C4-2B (cell line): ENCODE results near the gene GFRA1.

Source experiments
- H3K27ac ChIP-seq: fragments of 450-650 bp; 2 replicates; pipeline ENCODE4 v1.5.1; 2017
- CTCF ChIP-seq: fragments of 450-650 bp; conservative IDR thresholded peaks from 2 replicates; pipeline ENCODE4 v1.5.1; 2017; ENCODE audit warnings: mild to moderate bottlenecking
- ZFX ChIP-seq: fragments of 450-650 bp; IDR thresholded peaks from 2 replicates; pipeline ENCODE4 v1.6.1; 2017

The GFRA1 gene

GRCh38 chr10:116255886-116256751 lies 16.9 kb downstream of the GFRA1 start:
- H3K27ac ChIP-seq, result no peak overlapping the region
- TF ChIP-seq ZFX (no peak), CTCF (no peak)

- no peak overlapping the region for H3K27ac ChIP-seq
- TF ChIP-seq ZFX, result no peak
- TF ChIP-seq CTCF, result no peak
Measured at GRCh38 chr10:116254422-116255155, 18.4 kb downstream of the GFRA1 start.

GRCh38 chr10:116253716-116254115 lies 19.3 kb downstream of the GFRA1 start:
- no peak overlapping the region for H3K27ac ChIP-seq
- TF ChIP-seq ZFX (no peak), CTCF (no peak)

GRCh38 chr10:116251602-116252395 lies 21.2 kb downstream of the GFRA1 start:
- TF ChIP-seq ZFX, result no peak
- TF ChIP-seq CTCF, result no peak
- H3K27ac ChIP-seq, result no peak overlapping the region

GRCh38 chr10:116247691-116248090 lies 25.3 kb downstream of the GFRA1 start:
- H3K27ac ChIP-seq, result no peak overlapping the region
- TF ChIP-seq CTCF, result no peak
- no peak for TF ChIP-seq ZFX

- no peak overlapping the region for H3K27ac ChIP-seq
- no peak for TF ChIP-seq ZFX
- TF ChIP-seq CTCF, result no peak
Measured at GRCh38 chr10:116246263-116246662, 26.7 kb downstream of the GFRA1 start.
